HTR-8/SVneo (cell line): ENCODE data around the gene SGK1.

Experiments used
- DNase-seq: peaks from one replicate; pipeline ENCODE4 v3.0.0; 2011; ENCODE audit warnings: low spot score, mixed read lengths; ENCODE audit not compliant: insufficient read length
- FAIRE-seq: peaks from 2 replicates; lab custom pipeline; 2011; peaks lifted over from hg19 to GRCh38; lab: Jason Lieb, UNC

The SGK1 gene

DNA sequence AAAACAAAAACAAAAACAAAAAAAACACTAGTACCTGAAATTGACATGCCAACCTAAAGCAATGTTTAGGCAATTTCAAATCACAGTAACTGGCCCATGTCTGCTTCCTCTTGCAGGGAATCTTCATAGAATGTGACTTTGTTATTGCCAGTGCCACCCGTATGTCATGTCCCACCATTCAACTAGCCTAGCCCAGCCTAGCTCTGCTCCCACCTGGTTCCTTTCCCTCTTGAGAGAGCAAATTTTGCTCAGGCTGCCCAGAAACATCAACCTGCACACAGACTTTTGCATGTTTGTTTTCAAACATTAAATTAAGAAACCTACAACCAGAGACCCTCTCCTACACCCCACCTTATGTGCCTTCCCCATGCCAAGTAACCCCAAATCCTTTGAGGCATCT, 140.7 kb downstream of the SGK1 start:
- FAIRE-seq (no peak), DNase-seq (no peak)

DNA sequence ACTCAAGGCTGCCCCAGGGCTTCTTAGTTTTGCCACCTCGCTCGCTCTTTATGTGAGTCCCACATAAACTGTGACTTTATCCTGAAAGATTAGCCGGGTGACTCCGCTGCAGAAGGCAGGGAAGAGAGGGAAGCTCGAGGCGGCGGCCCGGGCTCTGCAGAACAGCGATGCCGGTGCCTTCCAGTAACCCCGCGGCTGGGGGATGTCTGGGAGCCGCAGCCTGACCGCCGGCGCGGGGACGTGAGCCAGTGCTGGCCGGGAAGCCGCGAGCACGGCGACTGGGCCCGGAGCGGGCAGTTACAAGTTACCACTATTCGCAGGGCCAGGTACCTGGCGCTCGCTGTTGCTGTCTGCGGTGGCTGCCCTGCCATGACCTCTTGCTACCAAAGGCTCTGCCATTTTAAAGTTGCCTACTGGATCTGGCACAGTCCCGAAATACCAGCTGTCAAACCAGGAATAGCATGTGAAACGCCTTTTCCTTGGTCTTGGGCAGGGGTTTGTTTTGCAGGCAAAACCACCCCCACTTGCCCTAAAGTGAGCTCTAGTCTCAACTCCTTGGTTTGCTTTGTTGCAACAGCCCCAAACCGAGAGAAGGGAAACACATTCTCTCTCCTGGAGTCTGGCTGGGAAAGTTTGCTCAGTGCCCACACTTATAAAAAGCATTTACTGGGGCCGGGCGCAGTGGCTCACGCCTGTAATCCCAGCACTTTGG, 141.5 kb downstream of the SGK1 start:
- FAIRE-seq (no peak), DNase-seq (no peak)

DNA sequence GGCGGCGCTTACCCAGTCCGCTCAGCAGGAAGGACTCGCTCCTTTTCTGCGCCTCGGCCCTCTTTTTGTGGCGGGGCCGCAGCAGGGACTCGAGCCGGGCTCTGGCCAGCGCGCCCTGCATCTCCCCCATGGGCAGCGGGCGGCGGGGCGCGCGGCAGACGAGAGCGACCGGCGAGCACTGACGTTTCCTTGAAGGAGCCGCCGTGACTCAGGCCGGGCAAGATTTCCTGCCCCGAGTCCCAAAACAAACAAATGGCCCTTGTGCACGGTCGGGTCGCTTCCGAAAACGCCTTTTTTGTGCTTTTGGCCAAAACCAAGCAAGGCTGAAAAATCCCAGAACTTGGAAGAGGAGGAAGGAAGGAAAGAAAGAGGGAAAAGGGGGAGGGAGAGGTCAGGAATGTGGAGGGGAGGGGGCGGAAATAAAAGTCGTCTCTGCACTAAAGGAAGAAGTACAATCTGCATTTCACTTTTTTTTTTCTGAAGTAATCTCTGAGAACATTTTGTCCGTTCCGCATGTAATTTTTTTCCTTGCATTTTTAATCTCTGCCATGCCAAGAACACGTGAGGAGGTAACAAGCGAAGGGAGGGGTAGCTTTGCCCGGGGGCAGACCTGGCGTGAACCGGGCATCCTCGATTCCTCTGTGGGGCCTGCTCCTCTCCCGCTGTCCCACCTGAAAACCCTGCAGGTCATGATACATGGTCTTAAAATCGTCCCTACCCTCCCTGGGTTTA, 142.2 kb downstream of the SGK1 start:
- no peak for FAIRE-seq
- DNase-seq, result no peak

DNA sequence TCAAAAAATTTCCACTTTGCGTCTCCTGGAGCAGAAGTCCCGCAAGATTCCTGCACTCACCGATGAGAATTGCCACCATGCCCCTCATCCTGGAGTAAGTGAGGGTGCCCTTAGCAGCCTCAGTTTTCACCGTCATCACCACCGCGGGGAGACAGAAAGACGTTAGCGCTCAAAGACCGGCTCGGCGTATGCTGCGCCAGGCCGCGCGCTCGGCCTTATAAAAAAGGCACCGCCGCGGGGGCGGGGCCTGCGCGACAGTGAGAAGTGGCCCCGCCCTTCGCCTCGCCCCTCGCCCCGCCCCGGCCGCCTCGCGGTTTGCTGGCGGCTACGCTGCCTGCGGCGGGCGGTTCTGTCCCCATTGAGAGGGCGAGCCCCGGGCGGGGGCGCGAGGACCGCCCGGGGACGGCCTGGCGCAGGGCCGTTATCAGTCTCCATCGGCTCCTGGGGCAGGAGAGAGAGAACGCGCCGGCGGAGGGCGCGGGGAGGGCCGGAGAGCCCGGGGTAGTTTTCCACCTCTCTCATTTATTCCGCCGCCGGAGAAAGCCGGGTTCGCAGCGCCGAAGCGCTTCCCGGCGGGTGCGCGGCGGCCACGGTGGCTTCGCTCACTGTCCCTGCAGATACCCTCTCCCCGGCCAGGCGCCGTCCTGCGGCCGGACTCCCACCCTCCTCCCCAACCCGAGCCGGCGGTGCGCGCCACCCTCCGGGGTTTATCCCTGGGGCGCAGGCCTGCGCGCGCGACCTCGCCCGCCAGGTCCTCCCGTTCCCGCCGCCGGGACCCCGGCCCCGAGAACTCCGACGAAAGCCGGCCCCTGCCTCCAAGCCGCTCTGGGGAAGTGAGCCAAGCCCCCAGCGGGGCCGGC, 143.0 kb downstream of the SGK1 start:
- DNase-seq (peak; percentile 72), FAIRE-seq (peak; percentile 88)

DNA sequence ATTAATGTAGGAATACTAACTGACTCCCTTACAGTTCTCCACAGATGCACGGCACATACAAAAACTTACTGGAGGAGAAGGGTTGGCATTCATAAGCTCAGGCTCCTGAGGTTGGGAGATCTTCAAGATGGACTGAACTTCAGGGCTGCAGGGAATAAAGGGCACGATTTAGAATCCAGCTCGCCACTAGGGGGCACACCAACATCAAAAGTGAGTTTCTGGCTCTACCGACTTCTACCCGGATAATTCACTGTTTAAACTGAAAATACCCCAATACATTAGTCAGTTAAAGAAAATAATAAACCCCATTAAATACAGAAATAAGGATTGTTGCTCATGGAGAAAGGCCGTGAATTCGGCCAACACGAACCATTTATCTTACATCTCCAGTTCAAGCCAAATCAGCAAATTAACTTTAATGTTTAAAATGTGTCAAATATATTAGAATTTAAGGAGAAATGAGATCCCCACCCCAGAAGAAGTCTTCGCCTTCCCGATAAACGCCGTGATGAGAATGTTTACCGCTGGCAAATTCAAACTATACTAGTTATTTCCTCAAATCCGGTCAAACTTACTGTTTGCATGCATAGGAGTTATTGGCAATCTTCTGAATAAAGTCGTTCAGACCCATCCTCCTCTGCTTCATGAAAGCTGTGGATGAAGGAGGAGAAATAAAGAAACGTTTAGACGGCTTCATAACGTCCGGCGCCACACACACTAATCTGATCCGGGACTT, 143.8 kb downstream of the SGK1 start:
- FAIRE-seq (no peak), DNase-seq (peak; percentile 67)

- DNase-seq (no peak), FAIRE-seq (no peak)
These were observed 144.6 kb downstream of the SGK1 start for GRCh38 chr6:134173366-134173725.

- FAIRE-seq (no peak), DNase-seq (no peak)
These were observed 145.1 kb downstream of the SGK1 start for GRCh38 chr6:134172706-134173365.

GRCh38 chr6:134172020-134172705, 145.7 kb downstream of the SGK1 start:
- no peak for DNase-seq
- no peak for FAIRE-seq

DNA sequence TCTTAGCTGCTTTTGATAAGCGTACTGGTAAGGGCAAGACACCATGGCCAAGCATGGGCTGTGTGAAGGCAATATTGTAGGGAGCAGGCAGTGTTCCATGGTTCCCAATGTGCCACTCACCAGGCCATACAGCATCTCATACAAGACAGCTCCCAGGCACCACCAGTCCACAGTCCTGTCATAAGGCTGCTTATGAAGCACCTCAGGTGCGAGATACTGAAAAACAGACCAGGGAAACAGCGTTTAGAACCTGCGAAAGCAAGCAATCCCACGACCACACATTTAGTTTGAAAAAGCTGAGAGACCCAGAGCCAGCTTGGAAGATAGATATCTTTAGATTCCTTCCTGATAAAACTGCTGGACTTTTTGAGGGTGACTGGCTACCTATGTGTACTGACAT, 146.4 kb downstream of the SGK1 start:
- DNase-seq (no peak), FAIRE-seq (no peak)

- no peak for DNase-seq
- FAIRE-seq, result no peak
These were observed 147.1 kb downstream of the SGK1 start for GRCh38 chr6:134170844-134171243.

GRCh38 chr6:134169871-134170486, 147.9 kb downstream of the SGK1 start:
- no peak for DNase-seq
- no peak for FAIRE-seq

GRCh38 chr6:134168590-134169208, 149.2 kb downstream of the SGK1 start:
- FAIRE-seq (no peak), DNase-seq (no peak)

DNA sequence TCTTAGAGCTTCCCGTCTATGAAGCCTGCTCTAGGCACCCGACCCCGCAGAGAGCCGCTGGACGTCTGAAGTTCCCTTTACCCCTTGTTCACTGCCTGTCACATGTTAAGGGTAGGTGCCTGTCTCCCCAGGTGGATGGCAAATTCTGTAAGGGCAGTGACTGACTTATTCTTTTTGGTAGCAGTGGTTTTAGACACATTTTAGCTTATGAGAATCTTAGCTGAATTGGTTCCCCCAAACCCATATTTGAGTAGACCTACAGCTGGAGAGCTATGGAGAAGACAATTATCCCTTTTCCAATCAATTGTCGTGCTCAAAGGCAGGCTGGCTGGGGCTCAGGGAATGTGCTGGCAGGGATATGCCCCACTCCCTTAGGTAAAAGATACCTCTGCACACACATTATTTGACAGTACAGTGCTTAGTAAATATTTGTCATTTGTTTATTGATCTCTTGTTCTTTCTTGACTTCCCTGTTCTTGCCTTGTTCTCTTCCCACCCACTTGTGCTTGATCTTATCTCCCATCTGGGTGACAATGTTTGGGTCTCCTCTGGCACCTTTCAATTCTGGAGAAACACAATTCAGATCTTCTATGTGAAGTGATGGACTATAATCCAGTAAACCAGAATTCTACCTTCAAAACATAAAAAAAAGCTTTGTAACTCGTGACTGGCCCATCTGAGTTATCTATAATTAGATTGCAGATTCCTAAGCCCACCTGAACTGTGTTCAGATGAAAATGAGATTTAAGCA, 151.2 kb downstream of the SGK1 start:
- no peak for DNase-seq
- FAIRE-seq, result no peak

GRCh38 chr6:134165561-134166201, 152.2 kb downstream of the SGK1 start:
- FAIRE-seq, result no peak
- DNase-seq, result no peak

DNA sequence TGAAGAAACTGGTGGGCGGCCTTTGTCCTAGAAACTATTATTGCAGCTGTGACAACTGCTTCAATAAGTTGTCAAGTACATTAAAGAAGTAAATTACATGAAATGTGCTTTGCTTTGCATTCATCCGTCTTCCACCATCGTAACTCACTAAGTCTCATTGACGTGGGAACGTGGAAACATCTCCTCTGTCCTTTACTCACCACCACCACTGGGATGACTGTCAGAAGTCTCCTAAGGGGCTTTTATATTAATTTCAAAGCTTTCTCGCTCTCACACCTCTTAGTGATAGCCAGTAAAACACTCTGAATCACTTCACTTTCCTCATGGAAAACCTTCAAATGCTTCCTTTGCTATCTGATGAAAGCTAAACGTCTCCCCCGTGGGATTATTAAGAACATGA, 153.6 kb downstream of the SGK1 start:
- DNase-seq (no peak), FAIRE-seq (no peak)

- DNase-seq (no peak), FAIRE-seq (no peak)
These were observed 155.0 kb downstream of the SGK1 start for GRCh38 chr6:134162932-134163331.

DNA sequence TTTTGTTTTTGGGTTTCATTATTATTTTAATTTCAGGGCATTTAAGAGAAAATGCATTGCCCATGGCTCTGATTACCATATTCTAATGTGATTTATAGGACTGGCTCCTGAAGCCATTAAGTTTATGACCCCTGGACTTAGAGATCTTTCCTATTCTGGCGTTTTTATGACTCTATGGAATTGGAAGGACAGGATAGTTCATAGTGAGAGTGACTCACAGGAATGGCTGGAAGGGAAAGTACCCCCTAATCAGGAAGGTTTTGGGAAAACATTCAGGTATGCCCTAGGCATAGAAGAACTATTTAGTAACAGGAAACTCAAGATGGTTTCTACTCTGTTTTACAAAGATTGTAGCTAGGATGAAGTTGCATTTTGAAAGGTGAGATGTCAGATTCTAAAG, 156.9 kb downstream of the SGK1 start:
- DNase-seq, result no peak
- no peak for FAIRE-seq
